Thyroid gland (tissue), 4 donors: ENCODE measurements around the gene FNTB.

Experiments used
- POLR2A ChIP-seq, 2 donors: fragments of 450-650 bp; IDR thresholded peaks; one replicate each; pipeline ENCODE4 v1.6.1; 2017; ENCODE audit warnings: antibody characterized with exemption in 2 of 2, mild to moderate bottlenecking in 2 of 2, moderate library complexity in 1 of 2
- TF ChIP-seq, protein P1 (sequence below), 6 experiments: fragments of 200-600 bp in 3 of 6; fragments of 450-650 bp in 3 of 6; sonication (generic) in 3 of 6; IDR thresholded peaks; one replicate each; pipeline ENCODE4 v1.5.1; 2016 to 2019; ENCODE audit warnings: antibody characterized with exemption in 6 of 6, mild to moderate bottlenecking in 2 of 6, inconsistent platforms in 1 of 6, moderate library complexity in 1 of 6

DNA sequence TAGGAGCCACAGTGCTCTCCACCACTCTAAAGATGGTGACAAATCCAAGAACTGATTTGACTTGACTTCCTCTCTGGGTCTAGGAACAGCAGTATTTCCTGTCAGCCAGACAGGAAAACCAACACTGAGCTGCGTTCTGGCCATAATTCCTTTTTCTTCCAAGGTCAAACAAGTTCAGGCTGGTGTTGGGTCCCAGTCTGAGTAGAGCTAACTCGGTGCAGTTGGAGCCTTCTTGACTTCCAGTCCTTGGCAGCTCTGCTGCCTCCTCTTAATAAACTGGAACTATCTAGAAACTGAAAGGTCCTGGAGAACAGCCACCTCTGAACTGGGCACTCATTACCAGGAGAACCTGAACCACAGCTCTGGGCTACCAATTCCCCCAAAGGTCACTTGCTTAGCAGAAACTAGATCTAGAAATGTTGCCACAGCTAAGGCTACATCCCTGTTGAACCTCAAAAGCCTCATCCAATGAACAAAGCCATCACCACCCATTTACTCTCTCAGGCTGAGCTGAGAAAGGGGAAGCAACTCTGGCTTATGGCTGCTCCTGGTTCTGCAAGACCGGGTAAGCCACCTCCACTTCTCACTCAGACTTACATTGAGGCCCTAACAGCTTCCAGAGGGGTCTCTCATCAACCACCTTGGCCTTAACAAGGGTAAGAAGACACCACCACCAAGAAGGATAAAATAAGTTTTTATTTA, 87.9 kb downstream of the FNTB start:
- TF ChIP-seq, protein P1, sequence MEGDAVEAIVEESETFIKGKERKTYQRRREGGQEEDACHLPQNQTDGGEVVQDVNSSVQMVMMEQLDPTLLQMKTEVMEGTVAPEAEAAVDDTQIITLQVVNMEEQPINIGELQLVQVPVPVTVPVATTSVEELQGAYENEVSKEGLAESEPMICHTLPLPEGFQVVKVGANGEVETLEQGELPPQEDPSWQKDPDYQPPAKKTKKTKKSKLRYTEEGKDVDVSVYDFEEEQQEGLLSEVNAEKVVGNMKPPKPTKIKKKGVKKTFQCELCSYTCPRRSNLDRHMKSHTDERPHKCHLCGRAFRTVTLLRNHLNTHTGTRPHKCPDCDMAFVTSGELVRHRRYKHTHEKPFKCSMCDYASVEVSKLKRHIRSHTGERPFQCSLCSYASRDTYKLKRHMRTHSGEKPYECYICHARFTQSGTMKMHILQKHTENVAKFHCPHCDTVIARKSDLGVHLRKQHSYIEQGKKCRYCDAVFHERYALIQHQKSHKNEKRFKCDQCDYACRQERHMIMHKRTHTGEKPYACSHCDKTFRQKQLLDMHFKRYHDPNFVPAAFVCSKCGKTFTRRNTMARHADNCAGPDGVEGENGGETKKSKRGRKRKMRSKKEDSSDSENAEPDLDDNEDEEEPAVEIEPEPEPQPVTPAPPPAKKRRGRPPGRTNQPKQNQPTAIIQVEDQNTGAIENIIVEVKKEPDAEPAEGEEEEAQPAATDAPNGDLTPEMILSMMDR (IDR thresholded peaks at IDR 0.05), result no peak
- TF ChIP-seq POLR2A (IDR thresholded peaks at IDR 0.05), result no peak
